VCaP (cell line): ENCODE measurements around the gene CDC25B.

Source experiments
- H3K27ac ChIP-seq: fragments of 450-650 bp; 2 replicates; pipeline ENCODE4 v1.5.1; 2017
- CTCF ChIP-seq: fragments of 450-650 bp; conservative IDR thresholded peaks from 2 replicates; pipeline ENCODE4 v1.5.1; 2017; ENCODE audit warnings: mild to moderate bottlenecking, moderate library complexity

The CDC25B gene

GRCh38 chr20:3765171-3765882, 30.8 kb upstream of the CDC25B start:
- no peak for TF ChIP-seq CTCF

GRCh38 chr20:3766422-3767109, 29.5 kb upstream of the CDC25B start:
- no peak for TF ChIP-seq CTCF
- peak overlapping the region; percentile 80; the same call in 1 of the 2 replicates for H3K27ac ChIP-seq

More at GRCh38 chr20:3765171-3765882, 30.8 kb upstream of the CDC25B start:
- no peak overlapping the region for H3K27ac ChIP-seq

GRCh38 chr20:3767110-3767426, 29.0 kb upstream of the CDC25B start:
- H3K27ac ChIP-seq: peak overlapping the region; percentile 80; the same call in 1 of the 2 replicates

GRCh38 chr20:3767427-3768341, 28.4 kb upstream of the CDC25B start, which contains the start of gene ADISSP:
ADISSP (minus strand) TSS chr20:3767753; CDS start chr20:3760100, 7,653 bp downstream.
- H3K27ac ChIP-seq: peak within 1 kb of the TSS; percentile 80

More at GRCh38 chr20:3767110-3767426, 29.0 kb upstream of the CDC25B start:
- no peak for TF ChIP-seq CTCF

GRCh38 chr20:3768342-3769130, 27.6 kb upstream of the CDC25B start:
- H3K27ac ChIP-seq: peak overlapping the region; percentile 80
- peak; percentile 88 for TF ChIP-seq CTCF

More at GRCh38 chr20:3767427-3768341, 28.4 kb upstream of the CDC25B start, which contains the start of gene ADISSP:
- TF ChIP-seq CTCF: no peak

- TF ChIP-seq CTCF: no peak
- H3K27ac ChIP-seq: no peak overlapping the region
Observed at GRCh38 chr20:3771552-3772058, 24.5 kb upstream of the CDC25B start.
